Tibial nerve (tissue), 4 donors: ENCODE results near the gene PIEZO2.

ENCODE experiments used
- CTCF ChIP-seq, 5 experiments: fragments of 200-600 bp in 3 of 5; fragments of 450-650 bp in 2 of 5; sonication (generic) in 3 of 5; IDR thresholded peaks; one replicate each; pipeline ENCODE4 v1.5.1; 2016 to 2019; ENCODE audit warnings: antibody characterized with exemption in 5 of 5, mild to moderate bottlenecking in 3 of 5, moderate library complexity in 2 of 5
- EP300 ChIP-seq, 2 donors: sonication (generic); formaldehyde crosslinking; IDR thresholded peaks; one replicate each; pipeline ENCODE4 v1.6.1; 2017; ENCODE audit warnings: antibody characterized with exemption in 2 of 2, mild to moderate bottlenecking in 1 of 2
- POLR2A ChIP-seq, 2 donors: fragments of 450-650 bp; IDR thresholded peaks; one replicate each; pipeline ENCODE4 v1.6.1; 2017; ENCODE audit warnings: antibody characterized with exemption in 2 of 2, mild to moderate bottlenecking in 2 of 2, moderate library complexity in 2 of 2

- TF ChIP-seq CTCF (IDR thresholded peaks at IDR 0.05) (no peak), POLR2A (IDR thresholded peaks at IDR 0.05) (no peak), EP300 (IDR thresholded peaks at IDR 0.05) (no peak)
These were observed 360.2 kb downstream of the PIEZO2 start for GRCh38 chr18:10789180-10789579.
